HEK293T (cell line): ENCODE measurements around the gene REV3L.

Source experiments
- CTCF ChIA-PET: fragments of 350-600 bp; formaldehyde crosslinking; extraction: SDS; loops from one replicate; lab custom pipeline; 2021; ENCODE audit warnings: antibody characterized with exemption, inconsistent platforms; lab: Yijun Ruan, JAX
- POLR2A ChIA-PET: fragments of 350-600 bp; formaldehyde crosslinking; extraction: SDS; loops from one replicate; lab custom pipeline; 2020; ENCODE audit warnings: antibody characterized with exemption, inconsistent platforms; lab: Yijun Ruan, JAX
- DNase-seq: peaks from one replicate; pipeline ENCODE4 v3.0.0; 2012; ENCODE audit warnings: mixed read lengths; ENCODE audit errors: extremely low spot score
- ARNT ChIP-seq: fragments of 450-650 bp; IDR thresholded peaks from 2 replicates; pipeline ENCODE4 v1.6.1; 2017; ENCODE audit warnings: mild to moderate bottlenecking
- BHLHE40 ChIP-seq: fragments of 450-650 bp; IDR thresholded peaks from 2 replicates; pipeline ENCODE4 v1.6.1; 2016; ENCODE audit warnings: mild to moderate bottlenecking, moderate library complexity, borderline replicate concordance
- CTBP1 ChIP-seq: fragments of 450-650 bp; IDR thresholded peaks from 2 replicates; pipeline ENCODE4 v1.6.1; 2016; ENCODE audit warnings: borderline replicate concordance
- ELF4 ChIP-seq: fragments of 450-650 bp; IDR thresholded peaks from 2 replicates; pipeline ENCODE4 v1.6.1; 2017; ENCODE audit warnings: antibody characterized with exemption
- FOXA1 ChIP-seq: fragments of 450-650 bp; IDR thresholded peaks from 2 replicates; pipeline ENCODE4 v1.6.1; 2016; ENCODE audit warnings: mild to moderate bottlenecking
- FOXK2 ChIP-seq: fragments of 450-650 bp; IDR thresholded peaks from 2 replicates; pipeline ENCODE4 v1.6.1; 2016; ENCODE audit warnings: mild to moderate bottlenecking
- FOXM1 ChIP-seq: fragments of 450-650 bp; IDR thresholded peaks from 2 replicates; pipeline ENCODE4 v1.6.1; 2017; ENCODE audit warnings: mild to moderate bottlenecking, borderline replicate concordance
- HDGF ChIP-seq: fragments of 450-650 bp; IDR thresholded peaks from 2 replicates; pipeline ENCODE4 v1.6.1; 2017; ENCODE audit warnings: antibody characterized with exemption, borderline replicate concordance
- L3MBTL2 ChIP-seq: fragments of 450-650 bp; conservative IDR thresholded peaks from 2 replicates; pipeline ENCODE4 v1.6.1; 2016; ENCODE audit warnings: mild to moderate bottlenecking
- LEF1 ChIP-seq: fragments of 450-650 bp; IDR thresholded peaks from 2 replicates; pipeline ENCODE4 v1.6.1; 2017; ENCODE audit warnings: mild to moderate bottlenecking, borderline replicate concordance
- NFRKB ChIP-seq: fragments of 450-650 bp; IDR thresholded peaks from 2 replicates; pipeline ENCODE4 v1.6.1; 2016; ENCODE audit warnings: mild to moderate bottlenecking, moderate library complexity
- SP1 ChIP-seq: fragments of 450-650 bp; IDR thresholded peaks from 2 replicates; pipeline ENCODE4 v1.6.1; 2017
- SUZ12 ChIP-seq: fragments of 450-650 bp; IDR thresholded peaks from 2 replicates; pipeline ENCODE4 v1.6.1; 2016; ENCODE audit warnings: mild to moderate bottlenecking
- TARDBP ChIP-seq: fragments of 450-650 bp; IDR thresholded peaks from 2 replicates; pipeline ENCODE4 v1.6.1; 2016
- ZNF384 ChIP-seq: fragments of 450-650 bp; IDR thresholded peaks from 2 replicates; pipeline ENCODE4 v1.6.1; 2016
- TF ChIP-seq, protein P1 (sequence below): fragments of 450-650 bp; IDR thresholded peaks from 2 replicates; pipeline ENCODE4 v1.6.1; 2016

REV3L gene

DNA sequence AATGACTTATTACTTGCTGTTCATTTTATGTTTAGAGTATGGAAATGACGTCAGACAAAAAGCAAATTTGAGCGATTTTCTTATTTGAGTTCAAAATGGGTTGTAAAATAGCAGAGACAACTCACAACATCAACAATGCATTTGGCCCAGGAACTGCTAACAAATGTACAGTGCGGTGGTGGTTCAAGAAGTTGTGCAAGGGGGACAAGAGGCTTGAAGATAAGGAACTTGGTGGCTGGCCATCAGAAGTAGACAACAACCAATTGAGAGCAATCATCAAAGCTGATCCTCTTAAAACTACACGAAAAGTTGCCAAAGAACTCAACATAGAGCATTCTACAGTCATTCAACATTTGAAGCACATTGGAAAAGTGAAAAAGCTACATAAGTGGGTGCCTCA, 43.8 kb downstream of the REV3L start:
- POLR2A ChIA-PET, result no interaction called here
- no peak for DNase-seq
- CTCF ChIA-PET, result no interaction called here
- no peak for TF ChIP-seq SP1
- no peak for TF ChIP-seq ELF4
- no peak for TF ChIP-seq L3MBTL2
- TF ChIP-seq HDGF, result no peak
- no peak for TF ChIP-seq TARDBP
- TF ChIP-seq BHLHE40, result no peak
- TF ChIP-seq, protein P1, sequence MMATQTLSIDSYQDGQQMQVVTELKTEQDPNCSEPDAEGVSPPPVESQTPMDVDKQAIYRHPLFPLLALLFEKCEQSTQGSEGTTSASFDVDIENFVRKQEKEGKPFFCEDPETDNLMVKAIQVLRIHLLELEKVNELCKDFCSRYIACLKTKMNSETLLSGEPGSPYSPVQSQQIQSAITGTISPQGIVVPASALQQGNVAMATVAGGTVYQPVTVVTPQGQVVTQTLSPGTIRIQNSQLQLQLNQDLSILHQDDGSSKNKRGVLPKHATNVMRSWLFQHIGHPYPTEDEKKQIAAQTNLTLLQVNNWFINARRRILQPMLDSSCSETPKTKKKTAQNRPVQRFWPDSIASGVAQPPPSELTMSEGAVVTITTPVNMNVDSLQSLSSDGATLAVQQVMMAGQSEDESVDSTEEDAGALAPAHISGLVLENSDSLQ, result no peak
- TF ChIP-seq SUZ12, result no peak
- TF ChIP-seq CTBP1, result no peak
- no peak for TF ChIP-seq FOXM1
- TF ChIP-seq ARNT, result no peak
- TF ChIP-seq NFRKB, result no peak
- TF ChIP-seq FOXA1, result no peak
- no peak for TF ChIP-seq LEF1
- TF ChIP-seq ZNF384, result no peak
- TF ChIP-seq FOXK2, result no peak

DNA sequence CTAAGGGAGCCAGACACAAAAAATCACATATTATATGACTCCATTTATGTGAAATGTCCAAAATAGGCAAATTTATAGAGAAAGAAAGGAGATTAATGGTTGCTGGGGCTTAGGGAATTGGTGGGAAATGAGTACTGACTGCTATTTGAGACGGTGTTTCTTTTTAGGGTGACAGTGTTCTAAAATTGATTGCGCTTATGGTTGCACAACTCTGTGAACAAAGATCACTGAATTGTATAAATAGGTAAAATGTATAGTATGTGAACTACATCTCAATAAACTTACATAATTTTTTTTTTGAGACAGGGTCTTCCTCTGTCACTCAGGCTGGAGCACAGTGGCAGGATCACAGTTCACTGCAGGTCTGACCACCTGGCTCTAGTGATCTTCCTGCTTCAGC, 45.4 kb downstream of the REV3L start:
- POLR2A ChIA-PET, result no interaction called here
- CTCF ChIA-PET, result no interaction called here
- no peak for TF ChIP-seq CTBP1
- no peak for TF ChIP-seq ELF4
- TF ChIP-seq HDGF, result no peak
- no peak for TF ChIP-seq ARNT
- no peak for TF ChIP-seq FOXK2
- TF ChIP-seq TARDBP, result no peak
- TF ChIP-seq SUZ12, result no peak
- no peak for TF ChIP-seq LEF1
- TF ChIP-seq ZNF384, result no peak
- no peak for TF ChIP-seq BHLHE40
- TF ChIP-seq FOXA1, result no peak
- no peak for DNase-seq

DNA sequence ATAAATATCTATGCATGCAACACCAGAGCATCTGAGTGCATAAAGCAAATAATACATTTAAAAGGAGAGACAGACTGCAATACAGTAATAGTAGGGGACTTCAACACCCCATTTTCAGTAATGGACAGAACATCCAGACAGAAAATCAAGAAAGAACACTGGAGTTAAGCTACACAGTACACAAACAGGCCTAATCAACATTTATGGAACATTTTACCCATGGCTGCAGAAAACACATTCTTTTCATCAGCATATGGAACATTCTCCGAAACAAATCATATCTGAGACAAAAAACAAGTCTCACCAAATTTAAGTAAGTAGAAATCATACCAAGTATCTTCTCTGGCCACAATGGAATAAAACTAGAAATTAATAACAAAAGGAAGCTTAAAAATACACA, 50.5 kb downstream of the REV3L start:
- no peak for TF ChIP-seq FOXM1
- TF ChIP-seq BHLHE40, result no peak
- no peak for TF ChIP-seq CTBP1
- no peak for TF ChIP-seq FOXK2
- TF ChIP-seq TARDBP, result no peak
- no peak for DNase-seq
- POLR2A ChIA-PET, result no interaction called here
- CTCF ChIA-PET, result no interaction called here

DNA sequence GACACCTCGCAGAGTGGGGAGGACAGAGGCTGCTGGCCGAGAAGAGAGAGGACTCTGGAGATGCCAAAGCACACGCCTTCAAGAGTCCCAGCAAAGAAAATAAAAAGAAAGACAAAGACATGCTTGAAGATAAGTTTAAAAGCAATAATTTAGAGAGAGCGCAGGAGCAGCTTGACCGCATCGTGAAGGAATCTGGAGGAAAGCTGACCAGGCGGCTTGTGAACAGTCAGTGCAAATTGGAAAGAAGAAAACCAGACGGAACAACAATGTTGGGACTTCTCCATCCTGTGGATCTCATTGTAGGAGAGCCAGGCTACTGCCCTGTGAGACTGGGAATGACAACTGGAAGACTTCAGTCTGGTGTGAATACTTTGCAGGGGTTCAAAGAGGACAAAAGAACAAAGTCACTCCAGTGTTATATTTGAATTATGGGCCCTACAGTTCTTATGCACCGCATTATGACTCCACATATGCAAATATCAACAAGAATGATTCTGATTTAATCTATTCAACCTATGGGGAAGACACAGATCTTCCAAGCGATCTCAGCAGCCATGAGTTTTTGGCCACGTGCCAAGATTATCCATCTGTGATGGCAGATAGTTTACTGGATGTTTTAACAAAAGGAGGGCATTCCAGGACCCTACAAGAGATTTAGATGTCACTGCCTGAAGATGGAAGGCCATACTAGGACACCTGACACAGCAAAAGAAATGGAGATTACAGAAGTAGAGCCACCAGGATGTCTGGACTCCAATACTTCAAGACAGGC, 52.2 kb downstream of the REV3L start:
- TF ChIP-seq HDGF, result no peak
- TF ChIP-seq ELF4, result no peak
- TF ChIP-seq, protein P1, result no peak
- no peak for TF ChIP-seq NFRKB
- TF ChIP-seq LEF1, result no peak
- no peak for TF ChIP-seq L3MBTL2
- no peak for TF ChIP-seq CTBP1
- TF ChIP-seq FOXA1, result no peak
- no peak for TF ChIP-seq BHLHE40
- TF ChIP-seq FOXM1, result no peak
- no peak for TF ChIP-seq SUZ12
- no peak for TF ChIP-seq SP1
- ChIA-PET CTCF (no interaction called here), POLR2A (no interaction called here)
- DNase-seq, result no peak

DNA sequence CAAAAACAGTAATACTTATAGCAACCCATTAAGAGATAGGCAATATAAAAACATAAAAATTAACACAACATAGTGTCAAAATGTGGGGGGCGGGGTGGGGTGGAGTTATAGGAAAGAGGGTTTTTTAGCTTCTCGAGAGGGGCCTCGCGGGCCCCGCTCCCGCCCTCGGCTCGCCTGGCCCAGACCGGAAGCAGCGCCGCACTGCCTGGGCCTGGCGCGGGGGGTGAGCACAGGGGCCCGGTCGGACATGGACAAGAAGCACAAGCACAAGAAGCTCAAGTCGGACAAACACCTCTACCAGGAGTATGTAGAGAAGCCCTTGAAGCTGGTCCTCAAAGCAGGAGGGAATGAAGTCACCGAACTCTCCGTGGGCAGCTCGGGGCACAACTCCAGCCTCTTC, 53.4 kb downstream of the REV3L start:
- no peak for DNase-seq
- no peak for TF ChIP-seq ZNF384
- TF ChIP-seq HDGF, result no peak
- TF ChIP-seq CTBP1, result no peak
- no peak for TF ChIP-seq TARDBP
- TF ChIP-seq ELF4, result no peak
- no peak for TF ChIP-seq FOXK2
- no peak for TF ChIP-seq SUZ12
- TF ChIP-seq L3MBTL2, result no peak
- TF ChIP-seq, protein P1, result no peak
- no peak for TF ChIP-seq SP1
- TF ChIP-seq BHLHE40, result no peak
- no peak for TF ChIP-seq ARNT
- no peak for TF ChIP-seq NFRKB
- ChIA-PET POLR2A (no interaction called here), CTCF (no interaction called here)

DNA sequence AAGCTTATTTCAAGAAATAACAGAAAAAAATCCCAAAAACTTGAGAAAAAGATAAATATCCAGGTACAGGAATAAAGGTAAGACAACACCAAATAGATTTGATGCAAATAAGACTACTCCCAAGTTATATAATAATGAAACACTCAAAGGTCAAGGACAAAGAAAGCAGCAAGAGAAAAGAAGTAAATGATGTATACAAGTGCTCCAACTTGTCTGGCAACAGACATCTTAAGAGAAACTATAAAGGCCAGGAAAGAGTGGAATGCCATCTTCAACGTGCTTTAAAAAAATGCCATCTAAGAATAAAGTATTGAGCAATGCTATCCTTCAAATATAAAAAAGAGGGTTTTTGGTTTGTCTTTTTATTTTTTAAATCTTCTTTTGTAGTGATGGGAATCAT, 54.2 kb downstream of the REV3L start:
- ChIA-PET POLR2A (no interaction called here), CTCF (interaction anchor here (0.6 kb wide), 1 partner anchor 50 kb away, joined by 3 read pairs; no protein-coding TSS in a partner anchor)
- no peak for DNase-seq
- TF ChIP-seq ZNF384, result no peak
